Measurements from ENCODE around the gene RBMS1. TPM values are rescaled to one million over a fixed set of nuclear protein-coding genes. Genes with fewer than 3 reads are reported as not detected.

RBMS1 gene
- total and polyA plus RNA-seq, 2 of the 13 experiments (the other 11 are each of a cell fraction or from before 2014, with no cell fraction given): 55.5 to 110 TPM

GRCh38 chr2:160420711-160421110 is 72.9 kb downstream of the RBMS1 start:
- Histone ChIP-seq H3K27me3 (ENCODE audit: control insufficient read depth in 1 of 2, insufficient read depth in 2 of 2, low read length in 2 of 2) (no peaks in the 10 kb centered on the region), H3K9me3 (ENCODE audit: low read length) (no peaks in the 10 kb centered on the region), H3K79me2 (ENCODE audit: insufficient read depth, low read length) (peaks cover 2% of the 10 kb centered on the region), H3K27ac (ENCODE audit: extremely low read length, insufficient read depth, low read length) (no peak overlapping the region), H3K36me3 (replicated peaks in 1 of 2; ENCODE audit: control insufficient read depth in 1 of 2, insufficient read depth in 2 of 2, low read length in 2 of 2) (0 out of 5 replicates have a peak, but pooled peaks cover 0 to 1% of the 10 kb centered on the region in 2 experiments), H2AFZ (ENCODE audit: low read length) (no peak overlapping the region), H3K4me1 (ENCODE audit: insufficient read depth, low read length) (0 out of 2 replicates have a peak, but pooled peaks cover 5% of the 10 kb centered on the region), H3K9ac (ENCODE audit: insufficient read depth, low read depth, low read length) (no peak overlapping the region), H3K4me2 (ENCODE audit: low read depth, low read length) (no peak overlapping the region), H3K4me3 (replicated peaks in 1 of 3; ENCODE audit: insufficient read depth in 1 of 3, low read depth in 2 of 3, low read length in 3 of 3) (no peak overlapping the region), H4K20me1 (ENCODE audit: insufficient read depth, low read length) (0 out of 2 replicates have a peak, but pooled peaks cover 1% of the 10 kb centered on the region)
- intact Hi-C loops (cut with micrococcal nuclease; ENCODE audit: unreplicated experiment) (no loop called here), in situ Hi-C loops (cut with HindIII; ENCODE audit: extremely low pct_ligation_motif_present, low pct_unique_long_range_greater_than_20kb) (no loop called here)
- 91% methylated on average over 4 of the region's 4 CpGs for WGBS (ENCODE audit: low lambda C conversion rate)
- POLR2A ChIA-PET: no interaction called here
- CTCF ChIA-PET (ENCODE audit: low intra/inter-chr PET ratio, low total read pairs): no interaction called here
- no TSS peak for BruUV-seq (replicated peaks)
- TF ChIP-seq AGO1 (IDR thresholded peaks at IDR 0.05; ENCODE audit: low read depth, low read length, poor library complexity, severe bottlenecking) (no peak), RBM22 (optimal IDR thresholded peaks at IDR 0.05; ENCODE audit: low read length) (no peak), HNF1A (IDR thresholded peaks at IDR 0.05; ENCODE audit: low read depth) (no peak), HNF1A (CRISPR knock-in tag; IDR thresholded peaks at IDR 0.05; ENCODE audit: borderline replicate concordance) (no peak), FOXA3 (CRISPR knock-in tag; IDR thresholded peaks at IDR 0.05) (no peak), ZNF782 (CRISPR knock-in tag; IDR thresholded peaks at IDR 0.05; ENCODE audit: borderline replicate concordance) (no peak), DZIP1 (CRISPR knock-in tag; IDR thresholded peaks at IDR 0.05) (no peak), RFXANK (CRISPR knock-in tag; IDR thresholded peaks at IDR 0.05) (no peak)
- no peak for DNase-seq (ENCODE audit: low spot score)
- no peak for FAIRE-seq
- no peak for ATAC-seq

Measured in HepG2 (cell line).